Stimulated activated CD4-positive, alpha-beta T cell treated with anti-CD3 and anti-CD28 coated beads, Interleukin-12 subunit alpha, Interleukin-12 subunit beta, amount 100 ng/mL, for 48 hours (primary cell): Measurements from ENCODE around the gene STK17A.
"Not testable (repeated sequence)": the region's sequence is repeated elsewhere in the genome, so short reads cannot be mapped to it uniquely, and the experiment has no call there.

Experiments used
- DNase-seq, 3 donors: peaks; one replicate each; pipeline ENCODE4 v3.0.0-alpha.2; 2020; ENCODE audit warnings: low read depth in 2 of 3, low spot score in 1 of 3

The STK17A gene

GRCh38 chr7:43568529-43568928, 14.4 kb upstream of the STK17A start:
- no peak for DNase-seq

GRCh38 chr7:43569424-43569823, 13.5 kb upstream of the STK17A start:
- DNase-seq: no peak

- no peak for DNase-seq
These were observed 12.1 kb upstream of the STK17A start for GRCh38 chr7:43570688-43571365.

GRCh38 chr7:43572516-43573049, 10.3 kb upstream of the STK17A start:
- DNase-seq: peak in 1 of 3 donors; percentile 35

GRCh38 chr7:43573832-43574231, 9.1 kb upstream of the STK17A start:
- not testable (repeated sequence) for DNase-seq

- DNase-seq: no peak
These were observed 7.4 kb upstream of the STK17A start for GRCh38 chr7:43575506-43575905.

GRCh38 chr7:43576241-43576640, 6.7 kb upstream of the STK17A start:
- no peak for DNase-seq

GRCh38 chr7:43577485-43577951, 5.4 kb upstream of the STK17A start:
- DNase-seq: no peak

GRCh38 chr7:43583424-43584194, 701 bp downstream of the STK17A start:
- peak; percentile 38 to 54 (median 43) for DNase-seq

GRCh38 chr7:43584195-43584586, 1.3 kb downstream of the STK17A start:
- no peak for DNase-seq

- DNase-seq: not testable (repeated sequence)
These were observed 1.8 kb downstream of the STK17A start for GRCh38 chr7:43584733-43585132.

GRCh38 chr7:43585562-43585961, 2.7 kb downstream of the STK17A start:
- no peak for DNase-seq

- no peak for DNase-seq
These were observed 3.5 kb downstream of the STK17A start for GRCh38 chr7:43586251-43586900.

- no peak for DNase-seq
These were observed 5.7 kb downstream of the STK17A start for GRCh38 chr7:43588477-43589132.

GRCh38 chr7:43589133-43589478, 6.2 kb downstream of the STK17A start:
- no peak for DNase-seq

- DNase-seq: no peak
These were observed 6.8 kb downstream of the STK17A start for GRCh38 chr7:43589728-43590127.

- peak in 2 of 3 donors; percentile 37 to 50 for DNase-seq
These were observed 8.1 kb downstream of the STK17A start for GRCh38 chr7:43590862-43591557.

GRCh38 chr7:43591558-43592180, 8.8 kb downstream of the STK17A start:
- DNase-seq: no peak

- no peak for DNase-seq
These were observed 9.4 kb downstream of the STK17A start for GRCh38 chr7:43592326-43592725.

- no peak for DNase-seq
These were observed 10.1 kb downstream of the STK17A start for GRCh38 chr7:43593010-43593409.
